ENCODE measurements around the gene DNASE2.
"Not testable (repeated sequence)": the region's sequence is repeated elsewhere in the genome, so short reads cannot be mapped to it uniquely, and the experiment has no call there.

GRCh38 chr19:12846613-12847012 is 34.6 kb downstream of the DNASE2 start:
- TF ChIP-seq CTCF, POLR2A (IDR thresholded peaks at IDR 0.05): not testable (repeated sequence)

Data from body of pancreas (tissue), 4 donors.